GM18505 (cell line): ENCODE results near the gene APEH.
"Not testable (repeated sequence)": the region's sequence is repeated elsewhere in the genome, so short reads cannot be mapped to it uniquely, and the experiment has no call there.

Source experiments
- ATAC-seq: cut with Tn5 transposase; IDR thresholded peaks from one replicate; pipeline ENCODE4 v1.9.1; 2021; ENCODE audit not compliant: unreplicated experiment
- POLR2A ChIP-seq: IDR thresholded peaks from 4 replicates; pipeline ENCODE4 v1.6.1; 2011; ENCODE audit warnings: borderline replicate concordance; ENCODE audit not compliant: insufficient read depth, insufficient read length; ENCODE audit errors: extremely low read depth

The APEH gene

GRCh38 chr3:49669352-49669751, 4.8 kb upstream of the APEH start:
- no peak for TF ChIP-seq POLR2A
- no peak for ATAC-seq

GRCh38 chr3:49670940-49671290, 3.2 kb upstream of the APEH start:
- ATAC-seq: no peak

GRCh38 chr3:49671291-49672288, 2.6 kb upstream of the APEH start:
- no peak for ATAC-seq

More at GRCh38 chr3:49670940-49671290, 3.2 kb upstream of the APEH start:
- TF ChIP-seq POLR2A: no peak

GRCh38 chr3:49673121-49673714, 933 bp upstream of the APEH start:
- TF ChIP-seq POLR2A: no peak
- ATAC-seq: no peak

More at GRCh38 chr3:49671291-49672288, 2.6 kb upstream of the APEH start:
- no peak for TF ChIP-seq POLR2A

- TF ChIP-seq POLR2A: no peak
- ATAC-seq: peak; percentile 27
Observed at GRCh38 chr3:49674497-49674983, 389 bp downstream of the APEH start.

- no peak for TF ChIP-seq POLR2A
Observed at GRCh38 chr3:49675912-49676311, 1.8 kb downstream of the APEH start.

GRCh38 chr3:49680493-49681231, 6.5 kb downstream of the APEH start:
- no peak for TF ChIP-seq POLR2A
- no peak for ATAC-seq

More at GRCh38 chr3:49675912-49676311, 1.8 kb downstream of the APEH start:
- no peak for ATAC-seq

- ATAC-seq: no peak
- no peak for TF ChIP-seq POLR2A
Observed at GRCh38 chr3:49681232-49681522, 7.0 kb downstream of the APEH start.

- no peak for ATAC-seq
- no peak for TF ChIP-seq POLR2A
Observed at GRCh38 chr3:49681543-49681942, 7.4 kb downstream of the APEH start.

- ATAC-seq: no peak
Observed at GRCh38 chr3:49683162-49683561, 9.0 kb downstream of the APEH start.

GRCh38 chr3:49684453-49684852, 10.3 kb downstream of the APEH start:
- ATAC-seq: not testable (repeated sequence)

More at GRCh38 chr3:49683162-49683561, 9.0 kb downstream of the APEH start:
- TF ChIP-seq POLR2A: no peak

GRCh38 chr3:49685103-49685502, 11.0 kb downstream of the APEH start:
- ATAC-seq: not testable (repeated sequence)

GRCh38 chr3:49685846-49686245, 11.7 kb downstream of the APEH start:
- not testable (repeated sequence) for ATAC-seq

- not testable (repeated sequence) for ATAC-seq
Observed at GRCh38 chr3:49686346-49686745, 12.2 kb downstream of the APEH start.

GRCh38 chr3:49686769-49687423, 12.7 kb downstream of the APEH start:
- not testable (repeated sequence) for ATAC-seq

GRCh38 chr3:49687424-49687795, 13.3 kb downstream of the APEH start:
- ATAC-seq: not testable (repeated sequence)

- peak; percentile 5 for ATAC-seq
Observed at GRCh38 chr3:49688338-49689045, 14.3 kb downstream of the APEH start.
